Suprapubic skin (tissue), 4 donors: Measurements from ENCODE around the gene CALCB. TPM values are rescaled to one million over a fixed set of nuclear protein-coding genes. Genes with fewer than 3 reads are reported as not detected.

Source experiments
- DNase-seq, 2 donors: peaks; one replicate each; pipeline ENCODE4 v3.0.0-alpha.2; 2019; ENCODE audit warnings: low spot score in 2 of 2
- H3K27ac ChIP-seq: fragments of 200-600 bp; sonication (generic); one replicate; pipeline ENCODE4 v1.5.1; 2019
- H3K27me3 ChIP-seq: fragments of 200-600 bp; sonication (generic); one replicate; pipeline ENCODE4 v1.5.1; 2019
- H3K36me3 ChIP-seq: fragments of 200-600 bp; sonication (generic); one replicate; pipeline ENCODE4 v1.5.1; 2019
- H3K4me1 ChIP-seq: fragments of 200-600 bp; sonication (generic); one replicate; pipeline ENCODE4 v1.5.1; 2019
- H3K4me3 ChIP-seq: fragments of 200-600 bp; sonication (generic); one replicate; pipeline ENCODE4 v1.5.1; 2019; ENCODE audit warnings: mild to moderate bottlenecking
- H3K9me3 ChIP-seq: fragments of 200-600 bp; sonication (generic); one replicate; pipeline ENCODE4 v1.5.1; 2019
- EP300 ChIP-seq: sonication (generic); formaldehyde crosslinking; IDR thresholded peaks from one replicate; pipeline ENCODE4 v1.6.1; 2017; ENCODE audit warnings: antibody characterized with exemption
- POLR2A ChIP-seq, 2 donors: fragments of 450-650 bp; IDR thresholded peaks; one replicate each; pipeline ENCODE4 v1.6.1; 2017; ENCODE audit warnings: antibody characterized with exemption in 2 of 2, mild to moderate bottlenecking in 2 of 2, moderate library complexity in 2 of 2
- POLR2AphosphoS5 ChIP-seq, 3 donors: sonication (generic); formaldehyde crosslinking; IDR thresholded peaks; one replicate each; pipeline ENCODE4 v1.6.1; 2017; ENCODE audit warnings: antibody characterized with exemption in 3 of 3
- WGBS: methylation state at CpG from one replicate; pipeline ENCODE4 v1.1.5; 2018; 5-methylcytosine and 5-hydroxymethylcytosine counted together
- total RNA-seq, 4 donors: library from RNA; depleted of rRNA; stranded (reverse); fragments of >200 nt; gene quantifications; one replicate each; pipeline ENCODE4 v1.1.0, GENCODE V29; 2016
- TF ChIP-seq, protein P1 (sequence below), 2 donors: fragments of 200-600 bp in 1 of 2; fragments of 450-650 bp in 1 of 2; sonication (generic) in 1 of 2; IDR thresholded peaks; one replicate each; pipeline ENCODE4 v1.5.1; 2016 to 2019; ENCODE audit warnings: antibody characterized with exemption in 2 of 2, mild to moderate bottlenecking in 1 of 2, moderate library complexity in 1 of 2

CALCB gene
- total RNA-seq, 4 donors from 2014 or later: 0.48 TPM; not detected in 3

DNA sequence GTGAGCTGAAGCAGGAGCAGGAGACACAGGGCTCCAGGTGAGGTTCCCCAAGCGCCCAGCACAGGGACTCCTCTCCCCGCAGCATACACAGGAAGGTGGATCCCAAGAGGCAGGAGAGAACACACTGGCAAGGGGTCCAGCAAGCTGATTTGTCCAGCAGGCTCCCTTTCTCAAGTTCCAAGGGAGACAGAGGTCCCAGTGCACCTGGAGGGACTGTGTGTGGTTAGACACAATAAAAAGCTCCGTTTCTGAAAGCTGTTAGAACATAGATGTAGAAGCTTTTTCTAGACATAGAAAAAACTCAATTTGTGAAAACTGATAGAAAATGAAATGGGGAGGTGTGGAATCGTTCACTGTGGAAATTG lies 1.8 kb downstream of the CALCB start:
- peaks cover 51% of the 10 kb centered on the region for H3K27me3 ChIP-seq

DNA sequence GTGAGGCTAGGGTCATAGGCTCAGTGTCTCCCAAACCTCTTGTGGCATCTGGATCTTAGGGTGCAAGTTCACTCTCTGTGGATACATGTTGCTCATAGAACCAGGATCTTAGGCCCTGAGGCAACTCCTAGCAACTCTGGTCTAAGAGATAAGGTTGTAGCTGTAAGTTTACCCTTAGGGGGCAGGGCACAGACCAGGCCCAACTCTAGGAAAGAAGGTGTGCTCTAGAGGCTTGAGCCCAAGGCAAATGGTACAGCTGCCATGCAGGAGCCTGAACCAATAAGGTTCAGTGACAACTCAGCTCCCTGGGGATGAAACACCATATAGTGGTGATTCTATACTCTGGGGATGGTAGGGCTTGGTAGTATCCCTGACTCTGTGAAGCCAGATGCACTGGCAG lies 17.8 kb downstream of the CALCB start:
- no peak overlapping the region for H3K4me3 ChIP-seq
- H3K27ac ChIP-seq: no peak overlapping the region
- no peaks in the 10 kb centered on the region for H3K27me3 ChIP-seq
- H3K4me1 ChIP-seq: no peaks in the 10 kb centered on the region
- no peaks in the 10 kb centered on the region for H3K9me3 ChIP-seq
- no peak for TF ChIP-seq POLR2AphosphoS5 (IDR thresholded peaks at IDR 0.05)
- TF ChIP-seq, protein P1, sequence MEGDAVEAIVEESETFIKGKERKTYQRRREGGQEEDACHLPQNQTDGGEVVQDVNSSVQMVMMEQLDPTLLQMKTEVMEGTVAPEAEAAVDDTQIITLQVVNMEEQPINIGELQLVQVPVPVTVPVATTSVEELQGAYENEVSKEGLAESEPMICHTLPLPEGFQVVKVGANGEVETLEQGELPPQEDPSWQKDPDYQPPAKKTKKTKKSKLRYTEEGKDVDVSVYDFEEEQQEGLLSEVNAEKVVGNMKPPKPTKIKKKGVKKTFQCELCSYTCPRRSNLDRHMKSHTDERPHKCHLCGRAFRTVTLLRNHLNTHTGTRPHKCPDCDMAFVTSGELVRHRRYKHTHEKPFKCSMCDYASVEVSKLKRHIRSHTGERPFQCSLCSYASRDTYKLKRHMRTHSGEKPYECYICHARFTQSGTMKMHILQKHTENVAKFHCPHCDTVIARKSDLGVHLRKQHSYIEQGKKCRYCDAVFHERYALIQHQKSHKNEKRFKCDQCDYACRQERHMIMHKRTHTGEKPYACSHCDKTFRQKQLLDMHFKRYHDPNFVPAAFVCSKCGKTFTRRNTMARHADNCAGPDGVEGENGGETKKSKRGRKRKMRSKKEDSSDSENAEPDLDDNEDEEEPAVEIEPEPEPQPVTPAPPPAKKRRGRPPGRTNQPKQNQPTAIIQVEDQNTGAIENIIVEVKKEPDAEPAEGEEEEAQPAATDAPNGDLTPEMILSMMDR (IDR thresholded peaks at IDR 0.05): no peak
- no peak for TF ChIP-seq EP300
- TF ChIP-seq POLR2A (IDR thresholded peaks at IDR 0.05): no peak
- H3K36me3 ChIP-seq: no peaks in the 10 kb centered on the region
- DNase-seq: no peak

More for the DNA sequence above, 1.8 kb downstream of the CALCB start:
- TF ChIP-seq POLR2A (IDR thresholded peaks at IDR 0.05) (no peak), POLR2AphosphoS5 (IDR thresholded peaks at IDR 0.05) (no peak), EP300 (no peak)
- TF ChIP-seq, protein P1 (IDR thresholded peaks at IDR 0.05): no peak
- Histone ChIP-seq H3K36me3 (no peaks in the 10 kb centered on the region), H3K4me1 (peaks cover 18% of the 10 kb centered on the region), H3K9me3 (no peaks in the 10 kb centered on the region), H3K4me3 (no peak overlapping the region), H3K27ac (no peak overlapping the region)
- no peak for DNase-seq
- 38% methylated on average over 3 of the region's 4 CpGs for WGBS

DNA sequence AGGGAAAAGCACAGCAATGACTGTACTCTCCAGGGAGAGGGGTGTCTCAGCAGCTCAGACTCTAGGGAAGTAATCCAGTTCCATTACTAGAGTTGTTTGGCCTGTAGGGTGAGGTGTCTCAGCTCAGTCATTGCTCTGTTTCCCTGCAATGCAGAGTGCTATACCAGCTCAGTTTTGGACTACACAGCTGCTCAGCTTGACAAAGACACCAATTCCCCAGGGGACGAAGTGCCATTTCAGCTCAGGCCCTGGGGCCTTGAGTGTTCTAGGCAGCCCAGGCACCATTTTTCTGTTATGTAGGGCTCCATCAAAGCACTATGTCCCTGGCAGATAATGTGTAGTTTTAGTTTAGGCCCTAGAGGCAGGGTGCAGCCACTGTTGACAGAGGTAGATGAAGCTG lies 18.2 kb downstream of the CALCB start:
- DNase-seq: no peak
- Histone ChIP-seq H3K36me3 (no peaks in the 10 kb centered on the region), H3K4me3 (no peak overlapping the region), H3K9me3 (no peaks in the 10 kb centered on the region), H3K27ac (no peak overlapping the region), H3K27me3 (no peaks in the 10 kb centered on the region), H3K4me1 (no peaks in the 10 kb centered on the region)
- no peak for TF ChIP-seq EP300
- no peak for TF ChIP-seq POLR2AphosphoS5 (IDR thresholded peaks at IDR 0.05)
- TF ChIP-seq, protein P1 (IDR thresholded peaks at IDR 0.05): no peak
- no peak for TF ChIP-seq POLR2A (IDR thresholded peaks at IDR 0.05)
- 86% methylated on average over 1 of the region's 1 CpG for WGBS

DNA sequence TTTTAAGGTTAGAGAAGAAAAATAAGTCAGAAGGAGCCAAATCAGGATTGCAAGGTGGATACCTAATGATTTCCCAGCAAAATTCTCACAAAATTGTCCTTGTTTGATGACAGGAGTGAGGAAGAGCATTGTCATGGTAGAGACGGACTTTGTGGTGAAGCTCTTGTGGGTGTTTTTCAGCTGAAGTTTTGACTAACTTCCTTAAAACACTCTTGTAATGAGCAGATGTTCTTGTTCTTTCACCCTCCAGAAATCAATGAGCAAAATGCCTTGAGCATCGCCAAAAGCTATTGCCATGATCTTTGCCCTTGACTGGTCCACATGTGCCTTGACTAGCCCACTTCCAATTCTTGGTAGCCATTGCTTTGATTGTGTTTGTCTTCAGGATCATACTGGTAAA lies 20.0 kb downstream of the CALCB start:
- 80% methylated on average over 2 of the region's 2 CpGs for WGBS
- Histone ChIP-seq H3K9me3 (no peaks in the 10 kb centered on the region), H3K27ac (no peak overlapping the region), H3K4me1 (no peaks in the 10 kb centered on the region), H3K27me3 (no peaks in the 10 kb centered on the region), H3K4me3 (no peak overlapping the region), H3K36me3 (no peaks in the 10 kb centered on the region)
- TF ChIP-seq POLR2A (IDR thresholded peaks at IDR 0.05) (no peak), POLR2AphosphoS5 (IDR thresholded peaks at IDR 0.05) (no peak), EP300 (no peak)
- TF ChIP-seq, protein P1 (IDR thresholded peaks at IDR 0.05): no peak
- no peak for DNase-seq

DNA sequence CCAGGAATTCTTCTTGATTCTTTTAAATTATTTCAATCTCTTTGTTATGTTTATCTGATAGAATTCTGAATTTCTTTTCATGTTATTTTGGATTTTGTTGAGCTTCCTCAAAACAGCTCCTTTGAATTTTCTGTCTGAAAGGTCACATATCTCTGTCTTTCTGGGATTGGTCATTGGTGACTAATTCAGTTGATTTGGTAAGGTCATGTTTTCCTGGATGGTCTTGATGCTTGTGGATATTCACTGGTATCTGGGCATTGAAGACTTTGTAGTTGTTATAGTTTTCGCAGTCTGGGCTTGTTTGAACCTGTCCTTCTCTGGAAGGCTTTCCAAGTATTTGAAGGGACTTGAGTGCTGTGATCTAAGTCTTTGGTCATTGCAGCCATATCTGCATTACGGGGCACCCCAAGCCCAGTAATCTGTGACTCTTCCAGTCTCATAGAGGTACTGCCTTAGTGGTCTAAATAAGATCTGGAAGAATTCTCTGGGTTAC lies 22.4 kb downstream of the CALCB start:
- Histone ChIP-seq H3K36me3 (no peaks in the 10 kb centered on the region), H3K4me1 (no peaks in the 10 kb centered on the region), H3K27ac (no peak overlapping the region), H3K27me3 (peaks cover 5% of the 10 kb centered on the region), H3K4me3 (no peak overlapping the region), H3K9me3 (no peaks in the 10 kb centered on the region)
- TF ChIP-seq, protein P1 (IDR thresholded peaks at IDR 0.05): no peak
- TF ChIP-seq POLR2A (IDR thresholded peaks at IDR 0.05) (no peak), EP300 (no peak)
- DNase-seq: no peak
- WGBS: 68% methylated on average over 2 of the region's 2 CpGs
